Retinal pigment epithelial cell (primary cell): ENCODE results near the gene ADAMTS9.
A peak's percentile ranks its signal among the peaks of the same experiment; 100 is the strongest.

ENCODE experiments used
- DNase-seq: peaks from one replicate; pipeline ENCODE4 v3.0.0-alpha.2; 2010; ENCODE audit warnings: low read depth
- H3K4me3 ChIP-seq: 2 replicates; pipeline ENCODE4 v1.5.1; 2011; ENCODE audit warnings: mild to moderate bottlenecking, low read length, control low read depth, moderate library complexity
- CTCF ChIP-seq: conservative IDR thresholded peaks from 2 replicates; pipeline ENCODE4 v1.5.1; 2011; ENCODE audit warnings: low read depth, low read length, control low read depth, inconsistent platforms

The ADAMTS9 gene

GRCh38 chr3:64685331-64685799, 2.4 kb downstream of the ADAMTS9 start:
- no peak for TF ChIP-seq CTCF
- H3K4me3 ChIP-seq, result peak overlapping the region; percentile 81
- no peak for DNase-seq

- no peak for DNase-seq
- TF ChIP-seq CTCF, result no peak
- peak overlapping the region; percentile 81 for H3K4me3 ChIP-seq
Observed at GRCh38 chr3:64684715-64685261, 3.0 kb downstream of the ADAMTS9 start.

- TF ChIP-seq CTCF, result no peak
- no peak overlapping the region for H3K4me3 ChIP-seq
- no peak for DNase-seq
Observed at GRCh38 chr3:64681827-64682226, 6.0 kb downstream of the ADAMTS9 start.

GRCh38 chr3:64681015-64681414, 6.8 kb downstream of the ADAMTS9 start:
- H3K4me3 ChIP-seq, result no peak overlapping the region
- TF ChIP-seq CTCF, result no peak
- no peak for DNase-seq

- no peak for DNase-seq
- no peak for TF ChIP-seq CTCF
- H3K4me3 ChIP-seq, result no peak overlapping the region
Observed at GRCh38 chr3:64680334-64680733, 7.5 kb downstream of the ADAMTS9 start.

GRCh38 chr3:64677961-64678716, 9.7 kb downstream of the ADAMTS9 start:
- no peak for DNase-seq
- H3K4me3 ChIP-seq, result no peak overlapping the region
- TF ChIP-seq CTCF, result no peak

- no peak overlapping the region for H3K4me3 ChIP-seq
- TF ChIP-seq CTCF, result no peak
- DNase-seq, result no peak
Observed at GRCh38 chr3:64676831-64677230, 11.0 kb downstream of the ADAMTS9 start.
